Gastrocnemius medialis (tissue), 4 donors: ENCODE results near the gene IGF2. TPM values are rescaled to one million over a fixed set of nuclear protein-coding genes. Genes with fewer than 3 reads are reported as not detected.

Experiments used
- ATAC-seq, 2 donors: fragments of 150-250 bp; one replicate each; pipeline ENCODE4 v1.9.1; 2016
- DNase-seq, 2 donors: peaks; one replicate each; pipeline ENCODE4 v3.0.0-alpha.2; 2019
- H3K27ac ChIP-seq, 4 donors: fragments of 200-600 bp; sonication (generic); 1 replicate in 1 of 4; 2 replicates in 3 of 4; pipeline ENCODE4 v1.5.1; 2016 to 2018; ENCODE audit warnings: mild to moderate bottlenecking in 2 of 4, moderate library complexity in 1 of 4
- H3K27me3 ChIP-seq, 3 donors: fragments of 200-600 bp; sonication (generic) in 2 of 3; 1 replicate in 1 of 3; 2 replicates in 2 of 3; pipeline versions ENCODE4 v1.5.1 to v1.6.0; 2016 to 2019; ENCODE audit warnings: mild to moderate bottlenecking in 1 of 3, moderate library complexity in 1 of 3
- H3K36me3 ChIP-seq, 2 donors: fragments of 200-600 bp; sonication (generic) in 1 of 2; one replicate each; pipeline ENCODE4 v1.5.1; 2017 to 2018
- H3K4me1 ChIP-seq, 2 donors: fragments of 200-600 bp; sonication (generic) in 1 of 2; one replicate each; pipeline ENCODE4 v1.5.1; 2016 to 2017; ENCODE audit warnings: mild to moderate bottlenecking in 2 of 2
- H3K4me3 ChIP-seq, 4 donors: fragments of 200-600 bp; sonication (generic) in 3 of 4; 1 replicate in 1 of 4; 2 replicates in 3 of 4; pipeline ENCODE4 v1.5.1; 2016 to 2019; ENCODE audit warnings: mild to moderate bottlenecking in 2 of 4
- H3K9me3 ChIP-seq, 3 donors: fragments of 200-600 bp; sonication (generic) in 2 of 3; 1 replicate in 1 of 3; 2 replicates in 2 of 3; pipeline ENCODE4 v1.5.1; 2016 to 2019
- POLR2A ChIP-seq, 2 donors: fragments of 450-650 bp; IDR thresholded peaks; one replicate each; pipeline ENCODE4 v1.6.1; 2017; ENCODE audit warnings: antibody characterized with exemption in 2 of 2, mild to moderate bottlenecking in 2 of 2, moderate library complexity in 2 of 2
- in situ Hi-C, 4 donors: fragments of 200-750 bp; cut with MboI; loops; one replicate each; pipeline versions ENCODE4 v1.15.0 to v1.8.0; 2017; ENCODE audit warnings: low sequenced_read_pairs in 4 of 4
- intact Hi-C: fragments of 100-400 bp; cut with DNase I; formaldehyde crosslinking; loops from one replicate; pipeline ENCODE4 v1.15.1; 2023; ENCODE audit warnings: low total_unique reads
- total RNA-seq, 4 donors: library from RNA; depleted of rRNA; stranded (reverse); fragments of >200 nt; gene quantifications; one replicate each; pipeline versions ENCODE4 v1.1.0 to v1.2.3, GENCODE V29; 2016
- TF ChIP-seq, protein P1 (sequence below), 5 experiments: fragments of 450-650 bp in 3 of 5; fragments of 200-600 bp in 2 of 5; sonication (generic) in 2 of 5; IDR thresholded peaks in 4 of 5; conservative IDR thresholded peaks in 1 of 5; 1 replicate in 4 of 5; 2 replicates in 1 of 5; pipeline ENCODE4 v1.5.1; 2016 to 2019; ENCODE audit warnings: antibody characterized with exemption in 5 of 5, mild to moderate bottlenecking in 3 of 5, moderate library complexity in 3 of 5

Gene IGF2
- total RNA-seq, 4 donors from 2014 or later, result 21.6 to 42.4 (median 29.2) TPM

DNA sequence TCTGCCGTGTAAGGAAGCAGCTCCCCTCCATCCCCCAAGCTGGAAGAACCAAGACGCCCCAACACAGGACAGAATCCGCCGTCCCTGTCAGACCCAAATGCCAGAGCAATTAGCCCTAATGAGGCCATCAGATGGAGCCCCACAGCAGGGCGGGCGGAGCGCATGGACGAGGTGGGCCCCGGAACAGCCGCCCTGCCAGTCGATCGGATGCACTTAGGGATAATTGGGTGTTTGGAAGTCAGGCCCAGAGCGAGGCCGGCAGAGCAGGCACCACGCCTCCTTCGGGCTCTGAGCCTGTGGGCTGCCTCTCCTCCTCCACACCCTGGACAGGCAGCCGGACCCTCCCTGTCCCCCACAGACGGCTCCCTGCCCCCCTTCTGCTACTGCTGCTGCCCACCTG lies 37.9 kb upstream of the IGF2 start:
- no peaks in the 10 kb centered on the region for H3K36me3 ChIP-seq
- no peak overlapping the region for H3K4me3 ChIP-seq
- no peaks in the 10 kb centered on the region for H3K4me1 ChIP-seq
- no peak for TF ChIP-seq POLR2A (IDR thresholded peaks at IDR 0.05)
- TF ChIP-seq, protein P1, sequence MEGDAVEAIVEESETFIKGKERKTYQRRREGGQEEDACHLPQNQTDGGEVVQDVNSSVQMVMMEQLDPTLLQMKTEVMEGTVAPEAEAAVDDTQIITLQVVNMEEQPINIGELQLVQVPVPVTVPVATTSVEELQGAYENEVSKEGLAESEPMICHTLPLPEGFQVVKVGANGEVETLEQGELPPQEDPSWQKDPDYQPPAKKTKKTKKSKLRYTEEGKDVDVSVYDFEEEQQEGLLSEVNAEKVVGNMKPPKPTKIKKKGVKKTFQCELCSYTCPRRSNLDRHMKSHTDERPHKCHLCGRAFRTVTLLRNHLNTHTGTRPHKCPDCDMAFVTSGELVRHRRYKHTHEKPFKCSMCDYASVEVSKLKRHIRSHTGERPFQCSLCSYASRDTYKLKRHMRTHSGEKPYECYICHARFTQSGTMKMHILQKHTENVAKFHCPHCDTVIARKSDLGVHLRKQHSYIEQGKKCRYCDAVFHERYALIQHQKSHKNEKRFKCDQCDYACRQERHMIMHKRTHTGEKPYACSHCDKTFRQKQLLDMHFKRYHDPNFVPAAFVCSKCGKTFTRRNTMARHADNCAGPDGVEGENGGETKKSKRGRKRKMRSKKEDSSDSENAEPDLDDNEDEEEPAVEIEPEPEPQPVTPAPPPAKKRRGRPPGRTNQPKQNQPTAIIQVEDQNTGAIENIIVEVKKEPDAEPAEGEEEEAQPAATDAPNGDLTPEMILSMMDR (IDR thresholded peaks at IDR 0.05 in 4 of 5, conservative IDR thresholded peaks at IDR 0.05 in 1 of 5), result no peak
- ATAC-seq, result no peak
- in situ Hi-C loops, result loop anchor here in 3 of 4 donors (25.0 kb wide), 2 partner anchors 235 to 260 kb away; partner anchors contain the start of genes TSSC4 (in 2 of the 3), KCNQ1 (in 1 of the 3) and TRPM5 (in 1 of the 3)
- intact Hi-C loops, result loop anchor here (5.0 kb wide), 1 partner anchor 910 kb away; no protein-coding TSS in a partner anchor
- DNase-seq, result no peak
- H3K27ac ChIP-seq, result no peak overlapping the region
- no peaks in the 10 kb centered on the region for H3K9me3 ChIP-seq
- peaks cover 0 to 16% (median 6%) of the 10 kb centered on the region in 3 donors for H3K27me3 ChIP-seq

DNA sequence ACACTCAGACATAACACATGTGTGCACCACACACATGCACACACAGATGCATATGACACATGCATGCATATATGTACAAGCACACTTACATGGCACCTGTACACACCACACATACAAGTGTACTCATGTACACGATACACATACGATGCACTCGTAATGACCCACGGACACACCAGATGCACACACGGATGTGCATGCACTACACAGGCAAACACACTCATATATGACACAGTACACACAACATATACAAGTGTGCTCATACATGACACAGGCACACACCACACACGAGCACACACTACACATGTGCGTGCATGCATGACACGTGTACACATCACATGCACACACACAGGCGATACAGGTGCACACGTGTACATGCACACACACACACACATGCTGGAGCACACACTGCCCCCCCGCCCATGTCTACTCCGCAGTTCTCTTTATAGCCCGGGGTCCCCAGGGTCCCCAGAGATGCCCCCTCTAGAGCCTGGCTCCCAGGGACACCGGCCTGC lies 37.3 kb upstream of the IGF2 start:
- Histone ChIP-seq H3K27ac (no peak overlapping the region), H3K4me1 (no peaks in the 10 kb centered on the region), H3K36me3 (no peaks in the 10 kb centered on the region), H3K9me3 (no peaks in the 10 kb centered on the region), H3K4me3 (no peak overlapping the region), H3K27me3 (peaks cover 0 to 11% (median 6%) of the 10 kb centered on the region in 3 donors)
- ATAC-seq (no peak), DNase-seq (no peak)
- in situ Hi-C loops (loop anchor here in 3 of 4 donors (25.0 kb wide), 2 partner anchors 236 to 261 kb away; partner anchors contain the start of genes TSSC4 (in 2 of the 3), KCNQ1 (in 1 of the 3) and TRPM5 (in 1 of the 3)), intact Hi-C loops (loop anchor here (5.0 kb wide), 1 partner anchor 909 kb away; no protein-coding TSS in a partner anchor)
- TF ChIP-seq, protein P1 (IDR thresholded peaks at IDR 0.05 in 4 of 5, conservative IDR thresholded peaks at IDR 0.05 in 1 of 5), result no peak
- no peak for TF ChIP-seq POLR2A (IDR thresholded peaks at IDR 0.05)

DNA sequence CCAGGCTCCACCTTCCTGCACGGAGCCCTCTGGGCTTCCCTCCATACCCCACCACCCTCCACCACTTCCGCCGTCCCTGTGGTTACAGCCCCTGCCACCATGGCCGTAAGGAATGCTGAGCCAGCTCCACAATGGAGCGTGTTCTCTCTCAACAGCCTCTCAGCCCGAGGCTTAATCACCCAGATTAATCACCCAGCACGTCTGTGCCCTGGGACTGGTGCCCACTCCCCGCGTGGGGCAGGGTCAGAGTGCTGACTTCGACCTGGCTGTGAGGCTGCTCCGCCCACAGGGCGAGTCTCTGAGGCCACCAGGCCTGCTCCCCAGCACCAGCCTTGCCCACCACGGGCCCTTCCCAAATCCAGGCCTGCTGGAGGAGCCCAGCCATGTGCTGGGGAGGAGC lies 36.5 kb upstream of the IGF2 start:
- Histone ChIP-seq H3K9me3 (no peaks in the 10 kb centered on the region), H3K4me3 (no peak overlapping the region), H3K4me1 (no peaks in the 10 kb centered on the region), H3K27ac (no peak overlapping the region), H3K27me3 (peaks cover 0 to 6% (median 5%) of the 10 kb centered on the region in 3 donors), H3K36me3 (no peaks in the 10 kb centered on the region)
- TF ChIP-seq, protein P1 (IDR thresholded peaks at IDR 0.05 in 4 of 5, conservative IDR thresholded peaks at IDR 0.05 in 1 of 5), result no peak
- TF ChIP-seq POLR2A (IDR thresholded peaks at IDR 0.05), result no peak
- intact Hi-C loops (loop anchor here (5.0 kb wide), 1 partner anchor 908 kb away; no protein-coding TSS in a partner anchor), in situ Hi-C loops (loop anchor here in 3 of 4 donors (25.0 kb wide), 2 partner anchors 237 to 262 kb away; partner anchors contain the start of genes TSSC4 (in 2 of the 3), KCNQ1 (in 1 of the 3) and TRPM5 (in 1 of the 3))
- DNase-seq (no peak), ATAC-seq (no peak)

DNA sequence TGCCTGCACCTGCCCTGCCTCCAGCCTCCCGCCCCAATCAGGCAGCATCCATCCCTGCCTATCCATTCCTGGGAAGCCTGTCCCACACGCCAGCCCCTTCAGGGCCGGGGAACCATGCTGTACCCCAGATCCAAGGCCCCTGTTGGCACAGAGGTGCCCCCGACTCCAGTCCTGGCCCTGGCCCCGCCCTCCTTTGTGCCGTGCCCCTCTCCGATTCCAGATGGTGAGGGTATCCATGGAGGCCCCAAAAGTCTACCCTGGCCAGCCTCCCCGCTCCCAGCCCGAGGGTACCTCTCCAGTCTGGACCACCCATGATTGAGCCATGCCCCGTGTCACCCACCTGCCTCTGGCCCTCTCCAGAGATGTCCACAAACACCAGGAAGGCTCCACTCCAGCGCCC lies 35.2 kb upstream of the IGF2 start:
- DNase-seq (no peak), ATAC-seq (no peak)
- Histone ChIP-seq H3K9me3 (no peaks in the 10 kb centered on the region), H3K27ac (no peak overlapping the region), H3K36me3 (no peaks in the 10 kb centered on the region), H3K4me3 (no peak overlapping the region), H3K27me3 (peaks cover 2 to 12% (median 6%) of the 10 kb centered on the region in 3 donors), H3K4me1 (no peaks in the 10 kb centered on the region)
- no peak for TF ChIP-seq POLR2A (IDR thresholded peaks at IDR 0.05)
- TF ChIP-seq, protein P1 (IDR thresholded peaks at IDR 0.05 in 4 of 5, conservative IDR thresholded peaks at IDR 0.05 in 1 of 5), result no peak
- intact Hi-C loops (no loop called here), in situ Hi-C loops (loop anchor here in 2 of 4 donors (25.0 kb wide), 3 partner anchors 287 to 512 kb away; partner anchors contain the start of genes KRTAP5-6 (in 1 of the 2) and PRR33 (in 1 of the 2))
